GM19452 (cell line): ENCODE results near the gene LHFPL6.
"Not testable (repeated sequence)": the region's sequence is repeated elsewhere in the genome, so short reads cannot be mapped to it uniquely, and the experiment has no call there.

Experiments used
- ATAC-seq: cut with Tn5 transposase; IDR thresholded peaks from one replicate; pipeline ENCODE4 v1.9.1; 2021; ENCODE audit not compliant: unreplicated experiment

Gene LHFPL6

GRCh38 chr13:39363382-39363772, 239.6 kb downstream of the LHFPL6 start:
- ATAC-seq, result no peak

- ATAC-seq, result no peak
These were observed 240.2 kb downstream of the LHFPL6 start for GRCh38 chr13:39362652-39363381.

- ATAC-seq, result no peak
These were observed 249.0 kb downstream of the LHFPL6 start for GRCh38 chr13:39353988-39354387.

GRCh38 chr13:39350461-39350881, 252.5 kb downstream of the LHFPL6 start:
- ATAC-seq, result no peak

- no peak for ATAC-seq
These were observed 253.5 kb downstream of the LHFPL6 start for GRCh38 chr13:39349391-39349960.

GRCh38 chr13:39347926-39348901, 254.8 kb downstream of the LHFPL6 start:
- ATAC-seq, result no peak

DNA sequence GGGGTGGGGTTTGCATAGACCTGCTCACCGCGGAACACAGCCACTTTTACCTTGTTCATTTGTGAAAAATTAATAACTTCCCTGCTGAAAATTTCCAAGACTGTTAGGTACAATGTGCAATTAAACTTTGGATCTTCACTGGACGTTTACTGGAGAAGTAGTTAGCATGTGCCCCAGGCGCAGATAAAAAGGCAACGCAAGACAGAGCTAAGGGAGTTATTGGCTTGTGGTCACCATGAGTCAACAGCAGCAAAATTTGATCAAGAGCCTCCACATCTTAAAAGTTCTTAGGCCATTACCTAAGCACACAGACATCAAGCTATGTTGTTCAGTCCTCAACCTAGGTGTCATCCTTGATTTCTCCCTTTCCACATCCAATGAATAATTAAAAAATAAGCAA, 257.0 kb downstream of the LHFPL6 start:
- no peak for ATAC-seq

- no peak for ATAC-seq
These were observed 261.7 kb downstream of the LHFPL6 start for GRCh38 chr13:39341251-39341650.

GRCh38 chr13:39338114-39338513, 264.9 kb downstream of the LHFPL6 start:
- ATAC-seq, result not testable (repeated sequence)

- ATAC-seq, result no peak
These were observed 266.1 kb downstream of the LHFPL6 start for GRCh38 chr13:39336937-39337336.

- no peak for ATAC-seq
These were observed 266.8 kb downstream of the LHFPL6 start for GRCh38 chr13:39336207-39336606.

DNA sequence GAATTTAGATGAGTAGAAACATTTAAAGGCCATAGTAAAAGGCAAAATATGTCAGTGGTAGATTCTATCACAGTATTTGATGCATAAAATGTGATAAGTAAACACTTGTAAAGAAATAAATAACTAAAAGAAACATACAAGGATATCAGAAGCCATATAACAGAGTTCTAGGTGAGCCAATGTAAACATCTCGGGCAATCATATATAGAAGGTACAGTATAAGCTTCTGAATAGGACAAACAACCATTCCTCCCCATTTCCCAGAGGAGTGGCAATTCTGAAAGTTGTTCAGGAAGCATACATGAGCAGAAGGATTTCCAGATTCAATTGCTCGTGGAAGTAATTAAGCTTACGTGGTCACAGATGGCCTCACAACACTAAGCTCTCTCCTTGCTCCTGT, 267.3 kb downstream of the LHFPL6 start:
- ATAC-seq, result no peak

- no peak for ATAC-seq
These were observed 272.5 kb downstream of the LHFPL6 start for GRCh38 chr13:39330504-39330903.

- no peak for ATAC-seq
These were observed 273.8 kb downstream of the LHFPL6 start for GRCh38 chr13:39329182-39329639.

- no peak for ATAC-seq
These were observed 275.9 kb downstream of the LHFPL6 start for GRCh38 chr13:39327172-39327479.

GRCh38 chr13:39326469-39327171, 276.4 kb downstream of the LHFPL6 start:
- no peak for ATAC-seq

DNA sequence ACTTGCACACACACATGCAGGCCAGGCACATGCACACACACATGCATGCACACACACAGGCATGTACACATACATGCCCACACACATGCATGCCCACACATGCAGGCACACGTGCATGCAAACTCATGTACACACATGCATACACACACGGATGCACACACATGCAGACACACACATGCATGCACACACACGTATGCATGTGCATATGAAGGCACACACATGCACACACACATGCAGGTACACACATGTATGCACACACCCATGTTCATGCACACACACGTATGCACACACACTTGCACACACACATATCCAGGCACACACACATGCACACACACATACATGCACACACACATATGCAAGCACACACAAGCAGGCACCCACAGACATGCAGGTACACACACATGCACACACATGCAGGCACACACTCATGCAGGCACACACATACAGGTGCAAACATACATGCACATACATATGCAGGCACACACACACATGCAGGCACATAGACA, 278.1 kb downstream of the LHFPL6 start:
- no peak for ATAC-seq

DNA sequence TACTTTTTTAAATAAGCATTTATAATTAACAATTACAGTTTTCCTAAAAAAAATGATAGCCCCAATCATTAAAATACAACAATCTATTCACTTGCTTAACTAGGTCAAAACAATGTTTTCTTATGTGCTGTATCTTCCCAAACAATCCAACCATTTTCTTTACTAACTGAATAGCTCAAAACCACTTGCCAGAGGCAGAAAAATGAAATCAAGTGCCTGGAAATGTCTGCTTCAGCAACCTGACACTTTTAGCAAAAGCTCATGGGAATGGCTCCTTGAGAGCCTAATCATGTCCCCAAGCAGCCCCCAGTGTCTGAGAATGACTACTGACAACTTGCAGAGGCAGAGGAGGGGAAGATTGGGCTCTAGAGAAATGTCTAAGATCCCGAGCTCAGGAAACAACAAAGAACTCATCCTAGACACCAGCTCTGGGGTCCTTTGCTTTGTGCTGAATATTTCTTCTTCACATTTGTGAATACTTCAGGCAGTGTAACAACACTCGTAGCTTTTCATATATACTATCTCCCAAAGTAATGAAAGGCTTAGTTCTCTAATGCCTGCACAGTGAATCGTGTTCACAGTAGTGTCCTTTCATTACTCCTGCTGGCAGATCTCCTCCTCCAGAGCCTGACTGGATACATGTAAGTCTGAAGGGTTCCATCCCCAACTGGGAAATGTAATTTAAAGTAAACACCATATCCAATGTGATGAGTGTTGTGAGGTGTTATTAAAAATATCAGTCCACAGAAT, 280.0 kb downstream of the LHFPL6 start:
- ATAC-seq, result no peak

- no peak for ATAC-seq
These were observed 281.4 kb downstream of the LHFPL6 start for GRCh38 chr13:39321574-39321973.

- no peak for ATAC-seq
These were observed 284.8 kb downstream of the LHFPL6 start for GRCh38 chr13:39318161-39318560.
